ENCODE measurements around the gene SLC44A2.

The SLC44A2 gene

GRCh38 chr19:10683582-10683981 lies 58.2 kb downstream of the SLC44A2 start:
- DNase-seq: no peak

- DNase-seq: no peak
These were observed 59.9 kb downstream of the SLC44A2 start for GRCh38 chr19:10685210-10685609.

GRCh38 chr19:10686193-10686592 lies 60.8 kb downstream of the SLC44A2 start:
- DNase-seq: no peak

- no peak for DNase-seq
These were observed 61.5 kb downstream of the SLC44A2 start for GRCh38 chr19:10686661-10687517.

- no peak for DNase-seq
These were observed 62.4 kb downstream of the SLC44A2 start for GRCh38 chr19:10687518-10688288.

- no peak for DNase-seq
These were observed 63.4 kb downstream of the SLC44A2 start for GRCh38 chr19:10688545-10689280.

- DNase-seq: no peak
These were observed 65.0 kb downstream of the SLC44A2 start for GRCh38 chr19:10690341-10690781.

GRCh38 chr19:10691178-10691881 lies 66.0 kb downstream of the SLC44A2 start:
- no peak for DNase-seq

- DNase-seq: no peak
These were observed 66.5 kb downstream of the SLC44A2 start for GRCh38 chr19:10691883-10692282.

- DNase-seq: no peak
These were observed 67.4 kb downstream of the SLC44A2 start for GRCh38 chr19:10692673-10693264.
